GM21447 (cell line): ENCODE results near the gene HOGA1.
A peak's percentile ranks its signal among the peaks of the same experiment; 100 is the strongest.
"Not testable (repeated sequence)": the region's sequence is repeated elsewhere in the genome, so short reads cannot be mapped to it uniquely, and the experiment has no call there.

Source experiments
- ATAC-seq: cut with Tn5 transposase; IDR thresholded peaks from one replicate; pipeline ENCODE4 v1.9.1; 2021; ENCODE audit not compliant: unreplicated experiment

HOGA1 gene

GRCh38 chr10:97644936-97645335 is 60.7 kb downstream of the HOGA1 start:
- no peak for ATAC-seq

GRCh38 chr10:97647556-97647955 is 63.4 kb downstream of the HOGA1 start:
- ATAC-seq, result no peak

GRCh38 chr10:97648562-97649404 is 64.6 kb downstream of the HOGA1 start:
- peak; percentile 91 for ATAC-seq

- ATAC-seq, result not testable (repeated sequence)
Measured at GRCh38 chr10:97649405-97649750, 65.2 kb downstream of the HOGA1 start.

GRCh38 chr10:97650726-97651125 is 66.5 kb downstream of the HOGA1 start:
- no peak for ATAC-seq

GRCh38 chr10:97651773-97652172 is 67.6 kb downstream of the HOGA1 start:
- no peak for ATAC-seq

GRCh38 chr10:97656777-97657176 is 72.6 kb downstream of the HOGA1 start:
- no peak for ATAC-seq

- ATAC-seq, result no peak
Measured at GRCh38 chr10:97659589-97659988, 75.4 kb downstream of the HOGA1 start.
